ENCODE measurements around the gene ZNF507. TPM values are rescaled to one million over a fixed set of nuclear protein-coding genes. Genes with fewer than 3 reads are reported as not detected.
A peak's percentile ranks its signal among the peaks of the same experiment; 100 is the strongest.
"Not testable (repeated sequence)": the region's sequence is repeated elsewhere in the genome, so short reads cannot be mapped to it uniquely, and the experiment has no call there.

ZNF507 gene
- total RNA-seq, 1 experiment from 2014 or later, result 31.1 TPM

- no peak for DNase-seq
- H3K4me2 ChIP-seq (ENCODE audit: insufficient read depth, insufficient read length, low read length), result no peak overlapping the region
- no peak overlapping the region for H3K9ac ChIP-seq (ENCODE audit: extremely low read depth, insufficient read length, low read length)
- no peaks in the 10 kb centered on the region for H3K4me1 ChIP-seq (ENCODE audit: insufficient read depth, low read length)
- no peaks in the 10 kb centered on the region for H4K20me1 ChIP-seq (ENCODE audit: control insufficient read depth, insufficient read depth, insufficient read length)
- no peak overlapping the region for H2AFZ ChIP-seq (ENCODE audit: low read length)
- H2BK5ac ChIP-seq (ENCODE audit: insufficient read length, low read length), result no peak overlapping the region
- H3K27me3 Mint-ChIP-seq (ENCODE audit: low read depth), result no peaks in the 10 kb centered on the region
- H3T11ph ChIP-seq (ENCODE audit: low read length), result no peak overlapping the region
- no peak overlapping the region for H4K91ac ChIP-seq (ENCODE audit: insufficient read length, low read depth, low read length)
- TF ChIP-seq, protein P1, sequence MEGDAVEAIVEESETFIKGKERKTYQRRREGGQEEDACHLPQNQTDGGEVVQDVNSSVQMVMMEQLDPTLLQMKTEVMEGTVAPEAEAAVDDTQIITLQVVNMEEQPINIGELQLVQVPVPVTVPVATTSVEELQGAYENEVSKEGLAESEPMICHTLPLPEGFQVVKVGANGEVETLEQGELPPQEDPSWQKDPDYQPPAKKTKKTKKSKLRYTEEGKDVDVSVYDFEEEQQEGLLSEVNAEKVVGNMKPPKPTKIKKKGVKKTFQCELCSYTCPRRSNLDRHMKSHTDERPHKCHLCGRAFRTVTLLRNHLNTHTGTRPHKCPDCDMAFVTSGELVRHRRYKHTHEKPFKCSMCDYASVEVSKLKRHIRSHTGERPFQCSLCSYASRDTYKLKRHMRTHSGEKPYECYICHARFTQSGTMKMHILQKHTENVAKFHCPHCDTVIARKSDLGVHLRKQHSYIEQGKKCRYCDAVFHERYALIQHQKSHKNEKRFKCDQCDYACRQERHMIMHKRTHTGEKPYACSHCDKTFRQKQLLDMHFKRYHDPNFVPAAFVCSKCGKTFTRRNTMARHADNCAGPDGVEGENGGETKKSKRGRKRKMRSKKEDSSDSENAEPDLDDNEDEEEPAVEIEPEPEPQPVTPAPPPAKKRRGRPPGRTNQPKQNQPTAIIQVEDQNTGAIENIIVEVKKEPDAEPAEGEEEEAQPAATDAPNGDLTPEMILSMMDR (conservative IDR thresholded peaks at IDR 0.05), result no peak
- no peaks in the 10 kb centered on the region for H3K9me3 ChIP-seq (ENCODE audit: control insufficient read depth, low read depth, low read length)
- no peaks in the 10 kb centered on the region for H3K23me2 ChIP-seq (ENCODE audit: insufficient read length, low read depth, low read length, poor library complexity, severe bottlenecking)
- H3K56ac ChIP-seq (ENCODE audit: insufficient read length, low read depth, low read length), result no peak overlapping the region
- no CpG with 5 or more reads among the region's 3 CpGs for WGBS (ENCODE audit: extremely low coverage, insufficient read length, low lambda C conversion rate)
- no peaks in the 10 kb centered on the region for H3K4me1 Mint-ChIP-seq
- no peak overlapping the region for H2AK5ac ChIP-seq (ENCODE audit: insufficient read length, low read length)
- H3K27me3 ChIP-seq (ENCODE audit: insufficient read depth, low read length), result no peaks in the 10 kb centered on the region
- no peak overlapping the region for H2BK120ac ChIP-seq (ENCODE audit: low read depth, low read length, poor library complexity, severe bottlenecking)
- peaks cover 19 to 33% (median 28%) of the 10 kb centered on the region in 3 experiments for H3K36me3 Mint-ChIP-seq (ENCODE audit: insufficient read depth in 1 of 3, low read depth in 3 of 3)
- no peak overlapping the region for H3K4ac ChIP-seq (ENCODE audit: low read depth, low read length)
- H4K8ac ChIP-seq (replicated peaks; ENCODE audit: insufficient read length, low read depth, low read length), result no peak overlapping the region
- H3K9me3 Mint-ChIP-seq, result no peaks in the 10 kb centered on the region
- no peak overlapping the region for H3K18ac ChIP-seq (ENCODE audit: insufficient read length, low read depth, low read length)
- H2BK20ac ChIP-seq (ENCODE audit: low read depth, low read length, poor library complexity, severe bottlenecking), result no peak overlapping the region
- H3K14ac ChIP-seq (ENCODE audit: insufficient read depth, low read length), result no peak overlapping the region
- H3K79me2 ChIP-seq (ENCODE audit: insufficient read depth, low read length), result no peaks in the 10 kb centered on the region
- no peak overlapping the region for H3K4me3 Mint-ChIP-seq
- H2BK12ac ChIP-seq (ENCODE audit: insufficient read length, low read depth, low read length), result no peak overlapping the region
- H3K23ac ChIP-seq (ENCODE audit: insufficient read length, low read depth, low read length), result no peak overlapping the region
- no peak overlapping the region for H3K27ac ChIP-seq (ENCODE audit: insufficient read length, low read depth, low read length)
- no peak overlapping the region for H2BK15ac ChIP-seq (ENCODE audit: low read depth, low read length)
- no peak overlapping the region for H3K27ac Mint-ChIP-seq
- H3K79me1 ChIP-seq (ENCODE audit: insufficient read depth, low read depth, low read length, poor library complexity, severe bottlenecking), result no peaks in the 10 kb centered on the region
- H4K5ac ChIP-seq (ENCODE audit: insufficient read length, low read depth, low read length), result no peak overlapping the region
Observed at GRCh38 chr19:32422435-32422834, 77.0 kb downstream of the ZNF507 start.

DNA sequence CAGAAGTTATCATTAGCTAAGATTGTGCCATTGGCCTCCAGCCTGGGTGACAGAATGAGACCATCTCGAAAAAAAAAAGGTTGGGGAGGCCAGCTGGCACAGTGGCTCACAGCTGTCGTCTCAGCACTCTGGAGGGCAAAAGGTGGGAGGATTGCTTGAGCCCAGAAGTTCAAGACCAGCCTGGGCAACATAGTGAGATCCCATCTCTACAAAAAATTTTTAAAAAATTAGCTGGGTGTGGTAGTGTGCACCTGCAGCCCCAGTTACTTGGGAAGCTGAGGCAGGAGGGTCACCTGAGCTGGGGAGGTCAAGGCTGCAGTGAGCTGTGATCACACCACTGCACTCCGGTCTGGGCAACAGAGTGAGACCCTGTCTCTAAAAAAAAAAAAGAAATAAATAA is 78.5 kb downstream of the ZNF507 start:
- H3K27me3 ChIP-seq (ENCODE audit: insufficient read depth, low read length); H3K4me1 ChIP-seq (ENCODE audit: insufficient read depth, low read length); DNase-seq; H2AFZ ChIP-seq (ENCODE audit: low read length); H2AK5ac ChIP-seq (ENCODE audit: insufficient read length, low read length); H3K14ac ChIP-seq (ENCODE audit: insufficient read depth, low read length); H3K56ac ChIP-seq (ENCODE audit: insufficient read length, low read depth, low read length); H4K91ac ChIP-seq (ENCODE audit: insufficient read length, low read depth, low read length); H3K79me1 ChIP-seq (ENCODE audit: insufficient read depth, low read depth, low read length, poor library complexity, severe bottlenecking); H2BK12ac ChIP-seq (ENCODE audit: insufficient read length, low read depth, low read length); H3K27ac ChIP-seq (ENCODE audit: insufficient read length, low read depth, low read length); H2BK120ac ChIP-seq (ENCODE audit: low read depth, low read length, poor library complexity, severe bottlenecking); H3K4me1 Mint-ChIP-seq; H3K9me3 Mint-ChIP-seq; H4K5ac ChIP-seq (ENCODE audit: insufficient read length, low read depth, low read length); H4K8ac ChIP-seq (replicated peaks; ENCODE audit: insufficient read length, low read depth, low read length); H3K79me2 ChIP-seq (ENCODE audit: insufficient read depth, low read length); H3K9ac ChIP-seq (ENCODE audit: extremely low read depth, insufficient read length, low read length); H3K27me3 Mint-ChIP-seq (ENCODE audit: low read depth); H3K9me3 ChIP-seq (ENCODE audit: control insufficient read depth, low read depth, low read length); H3K4me3 Mint-ChIP-seq; H2BK20ac ChIP-seq (ENCODE audit: low read depth, low read length, poor library complexity, severe bottlenecking); H3K18ac ChIP-seq (ENCODE audit: insufficient read length, low read depth, low read length); H2BK5ac ChIP-seq (ENCODE audit: insufficient read length, low read length); H3K4me2 ChIP-seq (ENCODE audit: insufficient read depth, insufficient read length, low read length); H2BK15ac ChIP-seq (ENCODE audit: low read depth, low read length); H3T11ph ChIP-seq (ENCODE audit: low read length); H3K23me2 ChIP-seq (ENCODE audit: insufficient read length, low read depth, low read length, poor library complexity, severe bottlenecking); H4K20me1 ChIP-seq (ENCODE audit: control insufficient read depth, insufficient read depth, insufficient read length); H3K4ac ChIP-seq (ENCODE audit: low read depth, low read length); H3K23ac ChIP-seq (ENCODE audit: insufficient read length, low read depth, low read length): not testable (repeated sequence)
- H3K36me3 Mint-ChIP-seq (ENCODE audit: insufficient read depth in 1 of 3, low read depth in 3 of 3), result peaks cover 12 to 39% (median 28%) of the 10 kb centered on the region in 3 experiments
- whole genome bisulfite sequencing (ENCODE audit: extremely low coverage, insufficient read length, low lambda C conversion rate), result no CpG with 5 or more reads among the region's 3 CpGs
- peak overlapping the region in 1 of 3 experiments; percentile 49; a peak in 1 of 7 replicates for H3K27ac Mint-ChIP-seq

Data from H9 (cell line).